ENCODE measurements around the gene ZNF557.
"Not testable (repeated sequence)": the region's sequence is repeated elsewhere in the genome, so short reads cannot be mapped to it uniquely, and the experiment has no call there.

ZNF557 gene

GRCh38 chr19:7069042-7069903, at the start of gene ZNF557:
TSS of gene ZNF557 (plus strand) at chr19:7069703. CDS start at chr19:7075075, 5,372 bp downstream.
- DNase-seq (ENCODE audit: low read depth), result peak; percentile 86

GRCh38 chr19:7021331-7021730, 48.2 kb upstream of the ZNF557 start, which contains the start of gene MBD3L2B:
TSS of gene MBD3L2B (minus strand) at chr19:7021431. CDS start at chr19:7021397, 34 bp downstream.
- not testable (repeated sequence) for DNase-seq (ENCODE audit: low read depth); H3K4me3 ChIP-seq (ENCODE audit: low read depth, low read length)

More at GRCh38 chr19:7069042-7069903, at the start of gene ZNF557:
- H3K4me3 ChIP-seq (ENCODE audit: low read depth, low read length), result peak within 1 kb of the TSS; percentile 89

- not testable (repeated sequence) for DNase-seq (ENCODE audit: low read depth); H3K4me3 ChIP-seq (ENCODE audit: low read depth, low read length)
These were observed 40.7 kb upstream of the ZNF557 start for GRCh38 chr19:7028790-7029189.

GRCh38 chr19:7030278-7030677, 39.2 kb upstream of the ZNF557 start, which contains the start of gene MBD3L5:
TSS of gene MBD3L5 (plus strand) at chr19:7030578. CDS start at chr19:7030612, 34 bp downstream.
- DNase-seq (ENCODE audit: low read depth); H3K4me3 ChIP-seq (ENCODE audit: low read depth, low read length): not testable (repeated sequence)

GRCh38 chr19:7040079-7040478, 29.4 kb upstream of the ZNF557 start, which contains the start of gene MBD3L4:
TSS of gene MBD3L4 (minus strand) at chr19:7040179. CDS start at chr19:7040144, 35 bp downstream.
- not testable (repeated sequence) for DNase-seq (ENCODE audit: low read depth); H3K4me3 ChIP-seq (ENCODE audit: low read depth, low read length)

GRCh38 chr19:7041563-7041962, 27.9 kb upstream of the ZNF557 start:
- not testable (repeated sequence) for H3K4me3 ChIP-seq (ENCODE audit: low read depth, low read length); DNase-seq (ENCODE audit: low read depth)

- H3K4me3 ChIP-seq (ENCODE audit: low read depth, low read length); DNase-seq (ENCODE audit: low read depth): not testable (repeated sequence)
These were observed 20.5 kb upstream of the ZNF557 start, which contains the start of gene MBD3L2 for GRCh38 chr19:7049021-7049420. TSS of gene MBD3L2 (plus strand) at chr19:7049321. CDS start at chr19:7049374, 53 bp downstream.

GRCh38 chr19:7051421-7051820, 18.1 kb upstream of the ZNF557 start:
- DNase-seq (ENCODE audit: low read depth), result not testable (repeated sequence)

GRCh38 chr19:7052896-7053295, 16.6 kb upstream of the ZNF557 start:
- not testable (repeated sequence) for H3K4me3 ChIP-seq (ENCODE audit: low read depth, low read length); DNase-seq (ENCODE audit: low read depth)

More at GRCh38 chr19:7051421-7051820, 18.1 kb upstream of the ZNF557 start:
- H3K4me3 ChIP-seq (ENCODE audit: low read depth, low read length), result not testable (repeated sequence)

- not testable (repeated sequence) for DNase-seq (ENCODE audit: low read depth); H3K4me3 ChIP-seq (ENCODE audit: low read depth, low read length)
These were observed 14.7 kb upstream of the ZNF557 start for GRCh38 chr19:7054635-7055368.

- H3K4me3 ChIP-seq (ENCODE audit: low read depth, low read length); DNase-seq (ENCODE audit: low read depth): not testable (repeated sequence)
These were observed 13.8 kb upstream of the ZNF557 start for GRCh38 chr19:7055679-7056078.

GRCh38 chr19:7056371-7056770, 13.1 kb upstream of the ZNF557 start:
- DNase-seq (ENCODE audit: low read depth); H3K4me3 ChIP-seq (ENCODE audit: low read depth, low read length): not testable (repeated sequence)

- not testable (repeated sequence) for H3K4me3 ChIP-seq (ENCODE audit: low read depth, low read length); DNase-seq (ENCODE audit: low read depth)
These were observed 10.9 kb upstream of the ZNF557 start, which contains the start of gene MBD3L3 for GRCh38 chr19:7058576-7058975. TSS of gene MBD3L3 (minus strand) at chr19:7058676. CDS start at chr19:7058605, 71 bp downstream.

GRCh38 chr19:7059977-7060376, 9.5 kb upstream of the ZNF557 start:
- DNase-seq (ENCODE audit: low read depth); H3K4me3 ChIP-seq (ENCODE audit: low read depth, low read length): not testable (repeated sequence)

GRCh38 chr19:7063339-7063738, 6.2 kb upstream of the ZNF557 start:
- DNase-seq (ENCODE audit: low read depth), result no peak

GRCh38 chr19:7063764-7064418, 5.6 kb upstream of the ZNF557 start:
- DNase-seq (ENCODE audit: low read depth), result no peak
- H3K4me3 ChIP-seq (ENCODE audit: low read depth, low read length), result no peak overlapping the region

More at GRCh38 chr19:7063339-7063738, 6.2 kb upstream of the ZNF557 start:
- no peak overlapping the region for H3K4me3 ChIP-seq (ENCODE audit: low read depth, low read length)

- H3K4me3 ChIP-seq (ENCODE audit: low read depth, low read length); DNase-seq (ENCODE audit: low read depth): not testable (repeated sequence)
These were observed 2.4 kb upstream of the ZNF557 start for GRCh38 chr19:7067122-7067521.

GRCh38 chr19:7067716-7068115, 1.8 kb upstream of the ZNF557 start:
- DNase-seq (ENCODE audit: low read depth), result no peak
- no peak overlapping the region for H3K4me3 ChIP-seq (ENCODE audit: low read depth, low read length)

GRCh38 chr19:7068599-7068998, 904 bp upstream of the ZNF557 start:
- no peak for DNase-seq (ENCODE audit: low read depth)
- H3K4me3 ChIP-seq (ENCODE audit: low read depth, low read length), result peak overlapping the region; percentile 26

Measured in skeletal muscle cell (primary cell).